Right atrium auricular region (tissue), 2 donors: Measurements from ENCODE around the gene KRTAP5-5. TPM values are rescaled to one million over a fixed set of nuclear protein-coding genes. Genes with fewer than 3 reads are reported as not detected.

Experiments used
- DNase-seq: peaks from one replicate; pipeline ENCODE4 v3.0.0-alpha.2; 2019; ENCODE audit warnings: low spot score
- H3K27ac ChIP-seq, 2 donors: fragments of 200-600 bp; sonication (generic); 1 replicate in 1 of 2; 2 replicates in 1 of 2; pipeline ENCODE4 v1.5.1; 2016 to 2019
- H3K27me3 ChIP-seq, 2 donors: fragments of 200-600 bp; sonication (generic); one replicate each; pipeline versions ENCODE4 v1.5.1 to v1.6.0; 2017 to 2019
- H3K36me3 ChIP-seq: fragments of 200-600 bp; sonication (generic); one replicate; pipeline ENCODE4 v1.5.1; 2016
- H3K4me1 ChIP-seq, 2 donors: fragments of 200-600 bp; sonication (generic); one replicate each; pipeline versions ENCODE4 v1.5.1 to v1.6.0; 2017 to 2019
- H3K4me3 ChIP-seq, 2 donors: fragments of 200-600 bp; sonication (generic); 1 replicate in 1 of 2; 2 replicates in 1 of 2; pipeline ENCODE4 v1.5.1; 2017 to 2019; ENCODE audit warnings: mild to moderate bottlenecking in 1 of 2, moderate library complexity in 1 of 2
- H3K9me3 ChIP-seq, 2 donors: fragments of 200-600 bp; sonication (generic); one replicate each; pipeline ENCODE4 v1.5.1; 2019
- total RNA-seq, 2 donors: library from RNA; depleted of rRNA; stranded (reverse); fragments of >200 nt; gene quantifications; one replicate each; pipeline ENCODE4 v1.1.0, GENCODE V29; 2016
- TF ChIP-seq, protein P1 (sequence below), 2 donors: fragments of 200-600 bp; sonication (generic); IDR thresholded peaks; one replicate each; pipeline ENCODE4 v1.5.1; 2019; ENCODE audit warnings: antibody characterized with exemption in 2 of 2

Gene KRTAP5-5
- total RNA-seq, 2 donors from 2014 or later: not detected

- no peaks in the 10 kb centered on the region for H3K9me3 ChIP-seq
- H3K4me1 ChIP-seq: no peaks in the 10 kb centered on the region
- DNase-seq: no peak
- TF ChIP-seq, protein P1, sequence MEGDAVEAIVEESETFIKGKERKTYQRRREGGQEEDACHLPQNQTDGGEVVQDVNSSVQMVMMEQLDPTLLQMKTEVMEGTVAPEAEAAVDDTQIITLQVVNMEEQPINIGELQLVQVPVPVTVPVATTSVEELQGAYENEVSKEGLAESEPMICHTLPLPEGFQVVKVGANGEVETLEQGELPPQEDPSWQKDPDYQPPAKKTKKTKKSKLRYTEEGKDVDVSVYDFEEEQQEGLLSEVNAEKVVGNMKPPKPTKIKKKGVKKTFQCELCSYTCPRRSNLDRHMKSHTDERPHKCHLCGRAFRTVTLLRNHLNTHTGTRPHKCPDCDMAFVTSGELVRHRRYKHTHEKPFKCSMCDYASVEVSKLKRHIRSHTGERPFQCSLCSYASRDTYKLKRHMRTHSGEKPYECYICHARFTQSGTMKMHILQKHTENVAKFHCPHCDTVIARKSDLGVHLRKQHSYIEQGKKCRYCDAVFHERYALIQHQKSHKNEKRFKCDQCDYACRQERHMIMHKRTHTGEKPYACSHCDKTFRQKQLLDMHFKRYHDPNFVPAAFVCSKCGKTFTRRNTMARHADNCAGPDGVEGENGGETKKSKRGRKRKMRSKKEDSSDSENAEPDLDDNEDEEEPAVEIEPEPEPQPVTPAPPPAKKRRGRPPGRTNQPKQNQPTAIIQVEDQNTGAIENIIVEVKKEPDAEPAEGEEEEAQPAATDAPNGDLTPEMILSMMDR (IDR thresholded peaks at IDR 0.05): no peak
- no peak overlapping the region for H3K27ac ChIP-seq
- H3K27me3 ChIP-seq: no peaks in the 10 kb centered on the region
- no peaks in the 10 kb centered on the region for H3K36me3 ChIP-seq
- no peak overlapping the region for H3K4me3 ChIP-seq
Measured at GRCh38 chr11:1675536-1676228, 46.1 kb downstream of the KRTAP5-5 start.

DNA sequence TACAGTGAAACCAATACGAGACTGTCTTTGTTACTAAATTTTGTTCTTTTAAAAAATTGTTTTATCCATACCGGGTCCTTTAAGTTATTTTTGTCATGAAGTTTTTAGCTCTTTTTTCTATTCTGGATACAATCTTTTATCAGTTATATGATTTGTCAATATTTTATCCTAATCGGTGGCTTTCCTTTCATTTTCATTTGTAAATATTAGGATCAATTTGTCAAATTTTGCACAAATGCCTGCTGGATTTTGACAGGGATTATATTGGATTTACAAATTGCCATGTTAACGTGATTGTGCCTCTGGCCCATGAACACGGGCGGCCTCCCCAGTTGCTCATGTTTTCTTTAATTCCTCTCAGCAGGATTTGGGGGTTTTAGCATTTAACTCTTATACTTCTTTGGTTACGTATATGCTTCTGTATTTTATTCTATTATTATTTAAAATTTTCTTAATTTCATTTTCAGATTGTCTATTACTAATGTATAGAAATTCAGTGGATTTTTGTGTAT, 46.7 kb downstream of the KRTAP5-5 start:
- Histone ChIP-seq H3K4me3 (no peak overlapping the region), H3K4me1 (no peaks in the 10 kb centered on the region), H3K9me3 (no peaks in the 10 kb centered on the region), H3K36me3 (no peaks in the 10 kb centered on the region), H3K27me3 (no peaks in the 10 kb centered on the region), H3K27ac (no peak overlapping the region)
- no peak for DNase-seq
- TF ChIP-seq, protein P1 (IDR thresholded peaks at IDR 0.05): no peak

DNA sequence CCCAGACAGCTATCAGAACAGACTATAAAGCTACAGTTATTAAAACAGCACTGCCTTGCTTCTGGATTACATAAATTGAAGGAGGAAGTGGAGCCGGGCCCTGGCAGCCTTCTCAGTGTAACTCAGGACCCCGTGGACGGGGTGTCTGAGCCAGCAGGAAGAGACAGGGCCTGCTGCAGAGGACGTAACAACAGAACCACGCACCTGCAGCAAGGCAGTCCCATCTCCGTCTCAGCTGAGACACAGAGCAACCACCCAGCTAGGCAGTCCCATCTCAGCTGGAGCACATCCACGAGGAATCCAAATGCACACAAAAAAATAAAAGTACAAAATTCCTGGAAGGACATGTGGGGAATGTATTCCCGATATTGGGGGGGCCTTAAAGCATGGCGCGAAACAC, 50.3 kb downstream of the KRTAP5-5 start:
- no peak overlapping the region for H3K27ac ChIP-seq
- no peaks in the 10 kb centered on the region for H3K9me3 ChIP-seq
- H3K36me3 ChIP-seq: no peaks in the 10 kb centered on the region
- DNase-seq: no peak
- H3K27me3 ChIP-seq: no peaks in the 10 kb centered on the region
- TF ChIP-seq, protein P1 (IDR thresholded peaks at IDR 0.05): no peak
- no peaks in the 10 kb centered on the region for H3K4me1 ChIP-seq
- H3K4me3 ChIP-seq: no peak overlapping the region

Other genes with a start within 250 kb of the KRTAP5-5 start
- under 1 TPM; 0.19 to 0.51 TPM for gene BRSK2, start 239.8 kb upstream of the KRTAP5-5 start, total RNA-seq
- gene MOB2, start 143.0 kb upstream of the KRTAP5-5 start, total RNA-seq: 10 to 100 TPM; 22.0 to 27.9 TPM
- gene DUSP8, start 57.5 kb upstream of the KRTAP5-5 start, total RNA-seq: 10 to 100 TPM in 1 of 2 donors, 1 to 10 TPM in 1; 4.4 to 24.5 TPM
- gene KRTAP5-1, start 44.5 kb upstream of the KRTAP5-5 start, total RNA-seq: not detected
- gene KRTAP5-2, start 31.5 kb upstream of the KRTAP5-5 start, total RNA-seq: not detected
- not detected for gene KRTAP5-3, start 21.3 kb upstream of the KRTAP5-5 start, total RNA-seq
- not detected for gene KRTAP5-4, start 7.6 kb upstream of the KRTAP5-5 start, total RNA-seq
- not detected for gene KRTAP5-6, start 67.4 kb downstream of the KRTAP5-5 start, total RNA-seq
- under 1 TPM; 0.37 to 0.47 TPM for gene IFITM10, start 120.8 kb downstream of the KRTAP5-5 start, total RNA-seq
- 1,000 to 10,000 TPM in 1 of 2 donors, 100 to 1,000 TPM in 1; 782 to 1,042 TPM for gene CTSD, start 134.2 kb downstream of the KRTAP5-5 start, total RNA-seq
- not detected for gene SYT8, start 205.2 kb downstream of the KRTAP5-5 start, total RNA-seq
- gene TNNI2, start 209.2 kb downstream of the KRTAP5-5 start, total RNA-seq: not detected
- 10 to 100 TPM in 1 of 2 donors, 1 to 10 TPM in 1; 7.9 to 12.1 TPM for gene LSP1, start 223.3 kb downstream of the KRTAP5-5 start, total RNA-seq